Natural killer cell (primary cell): ENCODE data around the gene SNAP25. TPM values are rescaled to one million over a fixed set of nuclear protein-coding genes. Genes with fewer than 3 reads are reported as not detected.

ENCODE experiments used
- ATAC-seq, 3 donors: fragments of 150-1000 bp in 2 of 3; fragments of 200-7000 bp in 1 of 3; cut with Tn5 transposase; 1 replicate in 1 of 3; 2 replicates in 2 of 3; pipeline ENCODE4 v1.10.0; 2021; ENCODE audit warnings: mild to moderate bottlenecking in 2 of 3, moderate library complexity in 2 of 3
- DNase-seq, 2 donors: peaks; one replicate each; pipeline versions ENCODE4 v3.0.0 to v3.0.0-alpha.2; 2013 to 2021; ENCODE audit warnings: mixed read lengths in 1 of 2
- H3K27ac ChIP-seq: one replicate; pipeline ENCODE4 v1.5.1; 2013; ENCODE audit warnings: mild to moderate bottlenecking, low read length
- H3K27me3 ChIP-seq: one replicate; pipeline ENCODE4 v1.6.1; 2013; ENCODE audit warnings: low read length; ENCODE audit not compliant: control insufficient read depth, insufficient read depth
- H3K36me3 ChIP-seq: one replicate; pipeline ENCODE4 v1.6.1; 2013; ENCODE audit warnings: low read length; ENCODE audit not compliant: control insufficient read depth, insufficient read depth
- H3K4me1 ChIP-seq: one replicate; pipeline ENCODE4 v1.6.1; 2013; ENCODE audit warnings: low read length; ENCODE audit not compliant: control insufficient read depth, insufficient read depth
- H3K4me3 ChIP-seq: one replicate; pipeline ENCODE4 v1.5.1; 2013; ENCODE audit warnings: low read length
- H3K9me3 ChIP-seq: one replicate; pipeline ENCODE4 v1.6.1; 2013; ENCODE audit warnings: low read length; ENCODE audit not compliant: control insufficient read depth, insufficient read depth
- H3K27ac Mint-ChIP-seq, 2 donors: one replicate each; pipeline ENCODE4 v1.8.0; 2022; ENCODE audit warnings: mild to moderate bottlenecking in 2 of 2, mixed read lengths in 2 of 2, moderate library complexity in 1 of 2
- H3K27me3 Mint-ChIP-seq, 2 donors: one replicate each; pipeline ENCODE4 v1.8.0; 2022; ENCODE audit warnings: low read depth in 2 of 2, mixed read lengths in 2 of 2
- H3K36me3 Mint-ChIP-seq: one replicate; pipeline ENCODE4 v1.8.0; 2022; ENCODE audit warnings: mixed read lengths
- H3K4me1 Mint-ChIP-seq, 2 donors: one replicate each; pipeline ENCODE4 v1.8.0; 2022; ENCODE audit warnings: mixed read lengths in 2 of 2
- H3K4me3 Mint-ChIP-seq: one replicate; pipeline ENCODE4 v1.8.0; 2022; ENCODE audit warnings: mild to moderate bottlenecking, moderate library complexity, mixed read lengths
- H3K9me3 Mint-ChIP-seq, 2 donors: one replicate each; pipeline ENCODE4 v1.8.0; 2022; ENCODE audit warnings: mixed read lengths in 2 of 2
- CTCF ChIP-seq: fragments of 200-600 bp; IDR thresholded peaks from one replicate; pipeline ENCODE4 v1.8.0; 2022; ENCODE audit warnings: antibody characterized with exemption
- WGBS: methylation state at CpG from one replicate; pipeline ENCODE4 v1.1.7; 2013; ENCODE audit warnings: missing lambda C conversion rate; ENCODE audit not compliant: insufficient coverage; 5-methylcytosine and 5-hydroxymethylcytosine counted together
- intact Hi-C: fragments of 100-400 bp; cut with micrococcal nuclease; formaldehyde crosslinking; loops from one replicate; pipeline ENCODE4 v1.14.2; 2022
- total RNA-seq, 4 donors: library from RNA; stranded (reverse); fragments of 120-200 nt in 1 of 4; gene quantifications; one replicate each; pipeline versions ENCODE4 v1.2.3 to v1.2.4, GENCODE V29; 2013 to 2022

SNAP25 gene
- total RNA-seq, 3 donors from 2014 or later (not counting 1 experiment from before 2014, with no cell fraction given), result not detected

- no peak for TF ChIP-seq CTCF
- intact Hi-C loops, result no loop called here
- Mint-ChIP-seq H3K4me3 (no peak overlapping the region), H3K36me3 (no peaks in the 10 kb centered on the region), H3K27ac (no peak overlapping the region), H3K27me3 (peaks cover 24 to 34% of the 10 kb centered on the region in 2 donors), H3K4me1 (no peaks in the 10 kb centered on the region), H3K9me3 (no peaks in the 10 kb centered on the region)
- ATAC-seq (no peak), DNase-seq (no peak)
- no peaks in the 10 kb centered on the region for H3K4me1 ChIP-seq
- no peaks in the 10 kb centered on the region for H3K9me3 ChIP-seq
- H3K36me3 ChIP-seq, result no peaks in the 10 kb centered on the region
- no peak overlapping the region for H3K4me3 ChIP-seq
- H3K27me3 ChIP-seq, result peaks cover 5% of the 10 kb centered on the region
- WGBS, result 91% methylated on average over 2 of the region's 2 CpGs
- no peak overlapping the region for H3K27ac ChIP-seq
Observed at GRCh38 chr20:10228330-10228729, 9.7 kb downstream of the SNAP25 start.

GRCh38 chr20:10231290-10231689 is 12.7 kb downstream of the SNAP25 start:
- Histone ChIP-seq H3K36me3 (no peaks in the 10 kb centered on the region), H3K27me3 (peaks cover 2% of the 10 kb centered on the region), H3K9me3 (no peaks in the 10 kb centered on the region), H3K4me1 (no peaks in the 10 kb centered on the region), H3K27ac (no peak overlapping the region), H3K4me3 (no peak overlapping the region)
- Mint-ChIP-seq H3K27ac (no peak overlapping the region), H3K4me3 (no peak overlapping the region), H3K9me3 (no peaks in the 10 kb centered on the region), H3K27me3 (peaks cover 23 to 27% of the 10 kb centered on the region in 2 donors), H3K36me3 (no peaks in the 10 kb centered on the region), H3K4me1 (no peaks in the 10 kb centered on the region)
- intact Hi-C loops, result no loop called here
- ATAC-seq (no peak), DNase-seq (no peak)
- TF ChIP-seq CTCF, result no peak

- no peak overlapping the region for H3K4me3 ChIP-seq
- DNase-seq (no peak), ATAC-seq (no peak)
- H3K27ac Mint-ChIP-seq, result no peak overlapping the region
- H3K4me1 ChIP-seq, result no peaks in the 10 kb centered on the region
- H3K9me3 ChIP-seq, result no peaks in the 10 kb centered on the region
- intact Hi-C loops, result no loop called here
- H3K4me1 Mint-ChIP-seq, result no peaks in the 10 kb centered on the region
- no peak for TF ChIP-seq CTCF
- H3K9me3 Mint-ChIP-seq, result no peaks in the 10 kb centered on the region
- WGBS, result 85% methylated on average over 10 of the region's 10 CpGs
- H3K27ac ChIP-seq, result no peak overlapping the region
- H3K27me3 Mint-ChIP-seq, result peaks cover 9 to 13% of the 10 kb centered on the region in 2 donors
- H3K36me3 Mint-ChIP-seq, result no peaks in the 10 kb centered on the region
- H3K36me3 ChIP-seq, result no peaks in the 10 kb centered on the region
- no peaks in the 10 kb centered on the region for H3K27me3 ChIP-seq
- no peak overlapping the region for H3K4me3 Mint-ChIP-seq
Observed at GRCh38 chr20:10236540-10237533, 18.2 kb downstream of the SNAP25 start.
